Measurements from ENCODE around the gene BLMH. TPM values are rescaled to one million over a fixed set of nuclear protein-coding genes. Genes with fewer than 3 reads are reported as not detected.

The BLMH gene
- total RNA-seq, 1 experiment from 2014 or later, result 51.2 TPM

GRCh38 chr17:30234964-30235363 lies 56.8 kb downstream of the BLMH start (continued):
- TF ChIP-seq CTCF (IDR thresholded peaks at IDR 0.05 in 2 of 3, conservative IDR thresholded peaks at IDR 0.05 in 1 of 3; ENCODE audit: borderline replicate concordance in 1 of 3, insufficient read depth in 1 of 3, low read depth in 2 of 3, low read length in 2 of 3) (no peak), SRF (IDR thresholded peaks at IDR 0.05; ENCODE audit: low read depth) (no peak)

GRCh38 chr17:30234296-30234695 lies 57.4 kb downstream of the BLMH start:
- DNase-seq (ENCODE audit: low read depth, low spot score), result no peak
- POLR2A ChIA-PET, result no interaction called here
- Histone ChIP-seq H3K4me2 (ENCODE audit: low read length) (no peak overlapping the region), H3K36me3 (ENCODE audit: control insufficient read depth in 1 of 2, insufficient read depth in 2 of 2, low read length in 2 of 2) (no peaks in the 10 kb centered on the region), H2AFZ (ENCODE audit: low read depth, low read length, poor library complexity, severe bottlenecking) (no peak overlapping the region), H3K27me3 (ENCODE audit: insufficient read depth, low read length) (peaks cover 30% of the 10 kb centered on the region; the same call in 1 of the 2 replicates), H3K9ac (ENCODE audit: low read length) (no peak overlapping the region), H3K27ac (ENCODE audit: low read depth, low read length) (no peak overlapping the region), H3K9me3 (ENCODE audit: control insufficient read depth in 1 of 2, insufficient read depth in 1 of 2, low read depth in 1 of 2, low read length in 2 of 2) (no peaks in the 10 kb centered on the region), H3K4me3 (replicated peaks in 1 of 2; ENCODE audit: low read depth in 1 of 2, low read length in 2 of 2) (no peak overlapping the region), H3K79me2 (ENCODE audit: insufficient read depth, low read length) (no peaks in the 10 kb centered on the region), H3K9me2 (ENCODE audit: insufficient read depth) (no peaks in the 10 kb centered on the region), H3K4me1 (ENCODE audit: control insufficient read depth in 1 of 2, insufficient read depth in 2 of 2, low read length in 2 of 2) (peaks cover 0 to 3% of the 10 kb centered on the region in 2 experiments; a peak in 1 of 4 replicates), H4K20me1 (ENCODE audit: insufficient read depth) (no peaks in the 10 kb centered on the region)
- TF ChIP-seq REST (IDR thresholded peaks at IDR 0.05; ENCODE audit: low read depth), result no peak
- TF ChIP-seq CBX3 (IDR thresholded peaks at IDR 0.05; ENCODE audit: low read depth), result no peak
- TF ChIP-seq CTCF (IDR thresholded peaks at IDR 0.05 in 2 of 3, conservative IDR thresholded peaks at IDR 0.05 in 1 of 3; ENCODE audit: borderline replicate concordance in 1 of 3, insufficient read depth in 1 of 3, low read depth in 2 of 3, low read length in 2 of 3), result no peak
- no peak for TF ChIP-seq POLR2AphosphoS5 (IDR thresholded peaks at IDR 0.05; ENCODE audit: low read depth, low read length)
- no peak for TF ChIP-seq YY1 (IDR thresholded peaks at IDR 0.05; ENCODE audit: extremely low read depth, insufficient replicate concordance, low read depth, low read length)
- TF ChIP-seq ZBTB33 (IDR thresholded peaks at IDR 0.05; ENCODE audit: extremely low read depth, insufficient replicate concordance, low read length), result no peak
- CTCF ChIA-PET, result interaction anchor here (2.8 kb wide), 1 partner anchor 130 kb away, joined by 30 read pairs; no protein-coding TSS in a partner anchor
- no TSS peak for BruUV-seq (replicated peaks)
- RAD21 ChIA-PET (ENCODE audit: low non-redundant PET in 1 of 2, low total read pairs in 2 of 2, uncharacterized antibody in 2 of 2, unreplicated experiment in 2 of 2), result no interaction called here
- no peak for ATAC-seq
- intact Hi-C loops (cut with micrococcal nuclease), result no loop called here
